Activated naive CD8-positive, alpha-beta T cell (primary cell): ENCODE measurements around the gene MAPKAPK3.
"Not testable (repeated sequence)": the region's sequence is repeated elsewhere in the genome, so short reads cannot be mapped to it uniquely, and the experiment has no call there.

ENCODE experiments used
- H3K27ac Mint-ChIP-seq: one replicate; pipeline ENCODE4 v1.8.0; 2021; ENCODE audit warnings: mixed read lengths
- H3K27me3 Mint-ChIP-seq: one replicate; pipeline ENCODE4 v1.8.0; 2021; ENCODE audit warnings: mixed read lengths
- H3K36me3 Mint-ChIP-seq: one replicate; pipeline ENCODE4 v1.8.0; 2021; ENCODE audit warnings: mixed read lengths
- H3K4me1 Mint-ChIP-seq: one replicate; pipeline ENCODE4 v1.8.0; 2021; ENCODE audit warnings: low read depth, mixed read lengths
- H3K4me3 Mint-ChIP-seq: one replicate; pipeline ENCODE4 v1.8.0; 2021; ENCODE audit warnings: mild to moderate bottlenecking, mixed read lengths
- H3K9me3 Mint-ChIP-seq: one replicate; pipeline ENCODE4 v1.8.0; 2021; ENCODE audit warnings: low read depth, mixed read lengths

The MAPKAPK3 gene

GRCh38 chr3:50688602-50689001, 71.7 kb downstream of the MAPKAPK3 start:
- H3K4me3 Mint-ChIP-seq, H3K9me3 Mint-ChIP-seq, H3K4me1 Mint-ChIP-seq, H3K27ac Mint-ChIP-seq, H3K36me3 Mint-ChIP-seq, H3K27me3 Mint-ChIP-seq: not testable (repeated sequence)

- H3K4me1 Mint-ChIP-seq, result peaks cover 2% of the 10 kb centered on the region
- H3K4me3 Mint-ChIP-seq, result no peak overlapping the region
- peaks cover 2% of the 10 kb centered on the region for H3K36me3 Mint-ChIP-seq
- H3K27ac Mint-ChIP-seq, result no peak overlapping the region
- H3K27me3 Mint-ChIP-seq, result no peaks in the 10 kb centered on the region
- no peaks in the 10 kb centered on the region for H3K9me3 Mint-ChIP-seq
Measured at GRCh38 chr3:50689558-50689957, 72.6 kb downstream of the MAPKAPK3 start.

- Mint-ChIP-seq H3K27ac (no peak overlapping the region), H3K9me3 (peaks cover 13% of the 10 kb centered on the region), H3K36me3 (peaks cover 13% of the 10 kb centered on the region), H3K4me3 (no peak overlapping the region), H3K27me3 (no peaks in the 10 kb centered on the region), H3K4me1 (peaks cover 2% of the 10 kb centered on the region)
Measured at GRCh38 chr3:50695031-50695430, 78.1 kb downstream of the MAPKAPK3 start.

GRCh38 chr3:50696276-50696675, 79.3 kb downstream of the MAPKAPK3 start:
- no peak overlapping the region for H3K27ac Mint-ChIP-seq
- no peaks in the 10 kb centered on the region for H3K27me3 Mint-ChIP-seq
- peaks cover 13% of the 10 kb centered on the region for H3K36me3 Mint-ChIP-seq
- peaks cover 2% of the 10 kb centered on the region for H3K4me1 Mint-ChIP-seq
- H3K9me3 Mint-ChIP-seq, result peaks cover 13% of the 10 kb centered on the region
- no peak overlapping the region for H3K4me3 Mint-ChIP-seq

- no peak overlapping the region for H3K4me3 Mint-ChIP-seq
- H3K4me1 Mint-ChIP-seq, result no peaks in the 10 kb centered on the region
- no peak overlapping the region for H3K27ac Mint-ChIP-seq
- H3K9me3 Mint-ChIP-seq, result peaks cover 19% of the 10 kb centered on the region
- H3K27me3 Mint-ChIP-seq, result no peaks in the 10 kb centered on the region
- peaks cover 15% of the 10 kb centered on the region for H3K36me3 Mint-ChIP-seq
Measured at GRCh38 chr3:50698269-50698668, 81.3 kb downstream of the MAPKAPK3 start.
